DMS79 (cell line): ENCODE data around the gene RNASEH2B.

ENCODE experiments used
- DNase-seq: peaks from one replicate; lab custom pipeline; 2025; lab: John Stamatoyannopoulos, UW

The RNASEH2B gene

DNA sequence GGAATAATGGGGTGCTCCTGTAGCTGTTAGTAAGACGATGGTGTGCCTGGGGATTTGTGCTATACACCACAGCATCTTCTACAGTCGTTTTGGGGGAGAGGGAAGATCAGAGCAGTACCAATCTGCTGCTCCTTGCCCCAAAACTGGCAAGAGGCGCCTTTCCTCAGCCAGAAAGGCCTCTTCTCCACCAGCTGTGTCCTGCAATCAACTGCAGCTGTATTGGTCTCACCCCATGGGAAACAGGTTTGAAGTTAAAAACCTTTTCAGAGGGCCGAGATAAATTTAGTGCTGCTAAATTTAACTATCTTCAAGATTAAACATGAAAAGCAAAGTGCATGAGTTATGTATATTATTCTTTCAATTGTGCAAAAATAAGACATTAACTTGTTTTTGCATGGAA is 1.2 kb upstream of the RNASEH2B start:
- no peak for DNase-seq

DNA sequence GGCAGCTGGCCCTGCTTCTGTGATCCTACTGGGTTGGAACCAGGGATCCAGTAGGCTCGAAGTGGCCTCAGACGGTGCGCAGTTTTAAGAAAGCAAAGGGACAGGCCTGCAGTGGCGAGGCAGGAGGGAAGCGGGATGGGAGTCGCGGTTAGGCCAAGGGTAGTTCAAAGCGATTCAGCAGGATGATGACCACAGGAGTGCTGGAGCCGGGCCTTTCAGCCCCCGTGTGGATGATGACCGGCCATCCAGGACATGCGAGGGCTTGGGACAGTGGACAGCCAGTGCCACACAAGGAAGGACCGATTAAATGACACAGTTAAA is 854 bp downstream of the RNASEH2B start:
- no peak for DNase-seq

DNA sequence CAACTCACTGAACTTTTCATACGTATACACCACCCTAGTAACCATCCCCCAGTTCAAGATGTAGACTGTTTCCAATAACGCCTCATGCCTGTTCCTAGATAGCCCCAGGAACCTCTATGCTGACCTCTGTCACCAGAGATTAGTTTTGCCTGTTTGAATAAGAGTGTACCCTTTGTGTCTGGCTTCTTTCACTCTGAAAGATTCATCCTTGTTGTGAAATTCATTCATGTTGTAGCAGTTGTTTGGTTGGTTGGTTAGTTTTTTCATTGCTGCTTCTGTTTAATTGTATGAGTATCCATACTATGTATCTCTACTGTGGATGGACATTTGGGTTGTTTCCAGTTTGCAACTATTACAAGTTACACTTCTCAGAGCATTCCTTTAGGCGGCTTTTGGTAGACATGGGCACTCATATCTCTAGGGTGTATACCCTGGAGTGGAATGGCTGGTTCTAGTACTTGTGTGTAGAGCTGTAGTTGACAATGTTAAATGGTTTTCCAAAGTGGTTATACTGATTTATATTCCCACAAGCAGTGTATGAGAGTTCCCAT is 1.6 kb downstream of the RNASEH2B start:
- DNase-seq, result no peak

DNA sequence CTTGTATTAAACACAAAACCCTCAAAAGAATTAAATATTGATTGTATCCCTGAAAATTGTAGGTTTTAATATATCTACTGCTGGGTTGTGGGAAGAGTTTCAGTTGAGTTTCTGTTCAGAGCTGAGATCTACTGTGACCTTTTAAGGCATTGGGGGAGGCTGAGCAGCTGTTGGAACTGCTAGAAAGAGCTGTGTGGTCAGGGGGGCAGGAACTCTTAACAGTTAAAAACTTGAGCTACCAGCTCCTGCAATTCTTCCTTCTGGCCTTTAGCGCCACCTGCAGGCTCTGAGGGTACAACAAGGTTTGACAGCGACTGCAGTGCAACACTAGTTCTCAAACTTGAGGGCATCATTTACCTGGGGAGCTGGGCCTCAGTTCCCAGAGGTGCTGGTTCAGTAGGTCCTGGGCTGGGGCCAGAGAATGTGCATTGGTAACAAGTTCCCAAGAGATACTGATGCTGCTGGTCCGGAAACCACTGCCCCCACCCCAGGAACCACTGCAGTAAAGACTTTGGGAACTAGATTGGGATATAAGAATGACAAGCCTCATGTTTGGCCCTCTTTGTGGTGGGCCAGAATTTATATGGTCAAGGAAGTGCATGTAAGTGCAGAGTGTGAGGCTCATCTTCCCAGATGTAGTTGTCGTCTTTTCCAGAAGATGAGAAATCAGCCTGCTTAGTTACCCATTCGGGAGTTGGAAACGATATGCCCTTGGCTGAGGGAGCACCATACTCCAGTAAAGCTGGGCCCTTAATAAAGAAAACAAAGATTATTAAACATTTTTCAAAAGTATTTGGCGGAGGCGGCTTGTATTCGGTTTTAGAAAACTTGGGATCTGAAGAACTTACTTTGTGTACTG is 2.6 kb downstream of the RNASEH2B start:
- DNase-seq, result peak; percentile 56

DNA sequence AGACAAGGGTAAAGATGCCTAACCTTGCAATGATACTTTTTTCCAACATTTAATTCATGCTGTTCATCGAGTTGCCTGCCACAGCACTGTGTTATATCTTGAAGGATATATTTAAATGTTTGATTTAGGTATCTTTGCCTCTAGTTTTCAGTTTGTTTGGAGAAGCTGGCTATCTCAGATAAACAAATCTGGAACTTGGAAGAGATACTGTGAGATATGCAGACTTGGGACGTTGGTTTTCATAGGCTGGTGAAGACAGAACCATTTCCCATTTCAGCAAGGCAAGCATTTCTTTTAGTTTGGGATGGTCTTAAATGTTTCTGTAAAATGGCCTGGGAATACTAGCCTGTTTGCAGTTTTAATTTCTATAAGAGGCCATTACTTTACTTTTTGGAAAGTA is 3.3 kb downstream of the RNASEH2B start:
- DNase-seq, result no peak

DNA sequence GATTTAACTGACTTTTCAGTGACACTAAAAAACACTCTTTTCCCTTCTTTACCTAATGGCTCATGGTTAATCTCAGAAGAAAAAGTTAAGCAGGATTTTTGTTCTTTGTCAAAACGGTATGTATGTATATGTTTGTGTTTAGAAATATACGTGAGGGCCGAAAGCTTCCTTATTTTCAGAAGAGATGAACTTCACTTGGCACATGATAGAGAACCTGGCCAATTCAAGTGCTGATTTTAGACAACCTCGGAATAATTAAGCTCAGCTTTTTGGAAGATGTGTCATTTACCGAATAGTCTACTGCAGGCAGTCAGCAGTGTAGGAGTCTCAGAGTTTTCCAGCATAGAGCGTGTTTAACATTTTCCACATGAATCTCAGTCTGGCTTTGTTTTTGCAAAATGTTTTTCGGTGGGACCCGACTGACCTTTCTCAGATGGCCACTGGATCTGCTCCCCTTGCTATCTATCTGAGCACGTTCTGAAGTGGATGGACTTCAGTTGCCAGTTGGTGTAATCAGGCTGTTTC is 4.6 kb downstream of the RNASEH2B start:
- DNase-seq, result no peak

DNA sequence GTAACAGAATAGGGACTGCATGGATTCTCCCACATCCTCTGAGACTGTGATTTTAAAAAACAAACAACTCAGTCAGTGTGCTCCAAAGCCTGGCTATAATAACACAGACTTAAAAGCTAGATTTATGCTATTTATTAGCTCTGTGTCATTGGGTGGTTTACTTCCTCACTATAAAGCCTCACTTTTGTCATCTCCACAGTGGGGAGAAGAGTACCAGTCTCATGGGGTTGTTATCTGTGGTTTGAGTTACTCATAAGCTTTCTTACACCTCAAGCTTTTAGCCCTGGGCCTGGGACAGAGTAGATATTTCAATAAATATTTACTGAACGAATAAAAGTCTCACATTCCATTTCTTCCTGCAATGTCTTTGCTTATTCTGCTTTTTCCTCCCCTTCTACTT is 5.3 kb downstream of the RNASEH2B start:
- no peak for DNase-seq

DNA sequence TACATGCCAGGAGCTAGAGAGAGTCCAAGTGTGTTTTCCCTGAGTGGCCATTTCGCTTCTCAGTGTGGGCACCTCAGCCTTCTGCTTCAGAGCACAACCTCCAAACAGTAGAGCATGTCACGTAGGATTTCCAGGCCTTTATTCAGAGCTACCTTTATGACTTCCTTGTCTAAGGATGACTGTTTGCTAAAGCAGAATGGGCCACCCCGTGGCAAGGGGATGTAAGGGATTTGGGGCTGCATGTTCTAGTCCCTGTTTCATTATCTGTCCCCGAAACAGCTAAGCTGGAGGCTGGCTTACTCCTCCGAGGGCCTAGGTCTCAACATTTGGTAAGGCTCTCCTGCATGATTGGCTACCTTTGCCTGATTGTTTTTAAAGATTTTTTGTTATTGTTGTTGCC is 6.0 kb downstream of the RNASEH2B start:
- DNase-seq, result no peak

DNA sequence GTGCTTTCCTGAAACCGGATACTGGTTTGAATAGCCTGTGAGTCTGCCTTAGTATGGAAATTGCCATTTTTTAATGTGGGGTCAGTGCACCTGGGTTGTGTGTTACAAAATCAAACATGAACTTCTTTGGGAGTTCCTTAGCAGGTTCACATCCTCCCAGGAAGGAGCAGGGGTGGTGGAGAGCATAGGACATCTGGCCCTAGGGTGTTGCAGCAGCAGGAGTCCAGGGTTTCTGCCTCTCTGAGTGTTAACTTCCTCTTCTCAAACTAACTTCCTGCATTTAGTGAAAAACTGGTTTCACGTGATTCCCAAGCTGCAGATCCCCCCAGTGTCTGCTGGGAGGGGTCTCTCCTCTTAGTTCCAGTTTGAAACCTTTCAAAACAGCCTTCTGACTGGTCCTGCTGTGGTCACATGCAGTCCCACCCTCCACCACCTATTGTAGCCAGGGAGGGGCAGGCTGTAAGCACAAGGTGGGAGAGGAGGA is 7.2 kb downstream of the RNASEH2B start:
- no peak for DNase-seq

DNA sequence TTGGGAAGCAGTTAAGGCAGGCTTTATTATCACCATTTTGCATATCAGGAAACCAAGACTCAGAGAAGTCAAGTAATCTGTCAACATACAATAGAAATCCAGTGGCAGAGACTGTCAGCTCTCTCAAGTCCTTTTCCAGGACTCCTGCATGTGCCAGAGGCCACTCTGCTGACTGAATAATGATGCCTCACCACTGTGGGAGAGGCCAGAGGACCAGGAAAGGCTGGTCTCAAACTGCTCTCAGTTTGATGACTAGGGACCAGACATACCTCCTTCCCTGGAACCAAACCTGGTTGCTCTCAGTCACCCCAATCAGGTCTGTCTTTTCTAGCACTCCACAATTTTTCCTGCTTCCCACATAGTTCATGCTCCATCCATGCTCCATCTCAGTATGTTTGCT is 8.0 kb downstream of the RNASEH2B start:
- DNase-seq, result no peak

DNA sequence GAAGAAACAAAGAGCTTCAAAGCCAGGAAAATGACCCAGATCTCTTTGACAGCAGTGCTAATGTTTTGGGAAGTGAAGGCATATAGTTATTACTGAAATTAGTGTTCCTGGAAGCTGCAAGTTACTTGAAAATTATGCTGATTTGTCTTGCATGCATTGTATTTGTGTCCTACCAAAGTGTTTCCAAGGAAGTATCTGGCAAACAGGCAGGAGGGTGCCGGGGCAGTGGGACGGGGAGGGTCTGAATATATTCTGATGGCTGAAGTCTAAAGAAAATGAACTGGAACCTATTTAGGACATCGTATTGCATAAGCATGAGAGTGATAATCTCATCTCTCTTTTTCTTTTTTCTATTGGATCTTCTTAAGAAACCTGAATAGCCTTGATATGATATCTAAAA is 9.0 kb downstream of the RNASEH2B start:
- DNase-seq, result no peak

DNA sequence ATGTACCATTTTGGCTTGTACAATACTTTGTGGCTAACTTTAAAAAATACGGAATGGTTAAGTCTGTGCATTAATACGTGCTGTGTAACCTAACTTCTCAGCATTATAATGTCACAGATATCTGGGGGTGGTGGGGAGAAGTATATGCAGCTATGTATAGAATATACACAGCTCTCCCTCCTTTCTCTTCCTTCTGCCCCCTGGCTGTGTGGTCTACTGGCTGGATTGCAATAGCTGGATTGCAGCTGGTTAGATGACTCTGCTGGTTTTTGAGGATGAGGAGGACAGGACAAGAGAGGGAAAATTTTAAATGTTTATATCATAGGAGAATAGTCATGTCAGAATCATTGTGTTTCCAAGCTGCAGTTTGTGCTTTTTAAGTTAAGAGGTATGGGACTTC is 9.7 kb downstream of the RNASEH2B start:
- no peak for DNase-seq

DNA sequence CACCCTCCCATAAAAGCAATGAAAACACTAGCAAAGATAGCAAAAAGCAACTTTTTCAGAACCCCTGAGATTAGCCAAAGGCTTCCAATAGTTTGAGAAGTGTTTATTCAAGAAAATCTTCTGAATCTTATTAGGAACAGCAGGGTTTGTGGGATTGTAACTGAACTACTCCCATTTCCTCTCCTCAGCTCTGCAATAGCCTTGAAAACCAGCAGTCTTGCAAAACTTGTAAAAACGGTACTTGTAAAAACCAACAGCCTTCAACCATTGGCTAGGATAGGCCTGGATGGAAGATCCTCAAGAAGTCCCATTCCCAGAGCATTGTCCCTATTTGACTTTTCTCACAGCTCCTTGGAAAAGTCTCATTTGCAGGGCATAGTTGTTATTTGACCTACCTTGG is 12.1 kb downstream of the RNASEH2B start:
- DNase-seq, result no peak

DNA sequence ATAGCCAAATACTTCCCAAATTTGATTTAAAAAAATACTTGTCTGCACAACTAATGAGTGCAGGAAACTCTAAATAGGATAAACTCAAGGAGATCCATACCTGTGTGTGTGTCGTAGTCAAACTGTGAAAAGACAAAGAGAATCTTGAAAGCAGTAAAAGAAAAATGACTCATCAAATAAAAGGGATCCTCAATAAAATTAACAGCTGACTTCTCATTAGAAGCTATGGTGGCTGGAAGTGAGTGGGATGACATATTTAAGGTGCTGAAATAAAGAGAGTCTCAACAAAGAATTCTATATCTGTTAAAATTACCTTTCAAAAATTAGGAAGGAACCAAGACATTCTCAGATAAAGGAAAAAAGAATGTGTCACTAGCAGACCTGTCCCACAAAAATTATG is 13.7 kb downstream of the RNASEH2B start:
- no peak for DNase-seq

DNA sequence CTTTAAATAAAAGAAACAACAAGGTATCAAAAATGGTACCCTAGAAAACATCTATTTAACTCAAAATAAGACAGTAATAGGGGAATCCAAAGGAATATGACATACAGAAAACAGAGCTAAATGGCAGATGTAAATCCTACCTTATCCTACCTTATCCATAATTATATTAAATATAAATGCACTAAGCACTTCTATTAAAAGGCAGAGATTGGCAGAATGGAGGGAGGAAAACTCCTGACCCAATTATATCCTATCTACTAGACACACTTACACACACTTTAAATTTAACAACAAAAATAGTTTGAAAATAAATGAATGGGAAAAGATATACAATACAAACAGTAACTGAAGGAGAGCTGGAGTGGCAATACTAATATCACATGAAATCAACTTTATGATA is 14.4 kb downstream of the RNASEH2B start:
- no peak for DNase-seq

DNA sequence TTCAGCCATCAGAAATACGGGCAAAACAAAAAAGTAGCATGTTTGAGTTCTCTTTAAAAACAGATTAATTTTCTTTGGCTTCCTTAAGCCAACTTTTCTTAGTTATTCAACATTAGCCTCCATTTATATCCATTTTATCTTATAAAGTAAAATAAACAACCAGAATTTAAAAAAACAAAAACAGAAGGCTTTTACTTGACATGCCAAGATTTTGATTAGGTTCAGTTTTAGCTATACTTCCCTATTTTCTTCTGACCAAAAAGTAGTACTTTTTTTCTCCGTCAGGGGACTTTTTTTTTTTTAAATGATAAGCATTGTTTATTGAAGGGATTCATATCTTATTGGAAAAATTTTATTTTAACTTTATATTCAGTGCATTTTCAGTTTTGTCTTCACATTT is 18.1 kb downstream of the RNASEH2B start:
- no peak for DNase-seq

DNA sequence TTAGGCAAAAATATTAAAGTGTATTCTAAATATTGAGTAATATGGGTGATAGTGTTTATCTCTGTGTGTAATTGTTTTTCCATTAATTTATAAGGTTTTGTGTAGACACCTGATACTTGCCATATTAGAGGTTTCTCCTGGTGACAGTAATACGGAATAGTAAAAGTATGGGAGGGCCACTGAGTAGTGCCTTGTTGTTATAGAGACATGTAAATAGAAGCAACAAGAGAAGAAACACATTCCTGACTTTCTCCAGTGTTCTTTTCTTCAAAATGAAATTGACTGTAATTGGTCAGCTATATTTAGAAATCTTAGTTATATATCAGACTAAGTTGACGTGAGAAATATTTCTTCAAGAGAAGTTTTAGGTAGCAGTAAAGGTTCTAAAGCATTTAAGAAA is 18.5 kb downstream of the RNASEH2B start:
- no peak for DNase-seq

DNA sequence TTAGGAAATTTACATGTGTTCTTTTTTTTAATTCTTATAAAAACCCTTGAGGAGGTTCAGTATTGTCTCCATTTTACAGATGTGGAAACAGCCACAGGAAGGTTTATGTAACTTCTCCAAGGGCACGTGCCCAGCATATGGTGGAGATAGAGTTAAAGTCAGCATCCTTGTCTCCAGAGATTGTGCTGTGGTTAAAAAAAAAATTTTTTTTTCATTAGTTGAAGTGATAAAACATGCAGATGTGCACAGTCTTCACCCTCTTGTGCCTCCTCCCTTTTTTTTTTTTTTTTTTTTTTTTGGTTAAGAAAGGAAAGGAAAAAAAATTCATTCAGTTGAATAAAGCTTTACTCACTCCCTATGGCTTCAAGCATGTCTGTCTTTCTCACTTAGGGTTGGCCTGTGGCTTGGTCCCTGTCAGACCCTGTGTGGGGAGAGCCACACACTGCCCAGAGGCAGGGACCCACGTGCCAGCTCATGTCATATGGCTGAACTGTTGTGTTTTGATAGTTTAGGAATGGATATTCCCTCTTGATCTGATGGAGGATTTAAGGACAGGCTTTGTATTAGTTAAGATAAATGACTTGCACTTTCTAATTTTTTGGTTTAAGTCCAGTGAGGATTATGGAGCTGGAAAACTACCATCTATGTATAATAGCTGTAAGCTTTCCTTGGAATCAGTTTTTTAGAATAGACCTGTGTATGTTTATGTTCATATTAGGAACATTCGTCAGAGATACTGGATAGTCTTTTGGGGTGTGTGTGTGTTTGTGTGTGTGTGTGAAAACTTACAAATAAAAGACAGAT is 19.3 kb downstream of the RNASEH2B start:
- no peak for DNase-seq

DNA sequence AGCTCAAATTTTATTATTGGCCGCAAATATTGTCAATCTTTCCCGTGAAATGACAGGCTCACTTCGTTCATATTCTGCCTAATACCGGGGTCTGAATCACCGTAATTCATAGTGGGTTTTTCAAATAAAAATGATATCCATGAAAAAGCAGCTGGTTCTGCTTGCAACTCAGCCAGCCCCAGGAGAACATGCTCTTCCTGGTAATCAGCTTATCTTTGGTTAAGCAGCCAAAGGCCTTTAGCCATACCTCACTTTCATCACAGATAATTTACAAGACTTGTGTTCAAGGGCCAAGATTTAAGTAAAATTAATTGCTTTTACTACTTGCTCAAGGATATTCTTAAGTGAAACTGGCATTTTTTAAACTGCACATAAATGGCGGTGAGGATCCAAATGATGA is 22.5 kb downstream of the RNASEH2B start:
- no peak for DNase-seq

DNA sequence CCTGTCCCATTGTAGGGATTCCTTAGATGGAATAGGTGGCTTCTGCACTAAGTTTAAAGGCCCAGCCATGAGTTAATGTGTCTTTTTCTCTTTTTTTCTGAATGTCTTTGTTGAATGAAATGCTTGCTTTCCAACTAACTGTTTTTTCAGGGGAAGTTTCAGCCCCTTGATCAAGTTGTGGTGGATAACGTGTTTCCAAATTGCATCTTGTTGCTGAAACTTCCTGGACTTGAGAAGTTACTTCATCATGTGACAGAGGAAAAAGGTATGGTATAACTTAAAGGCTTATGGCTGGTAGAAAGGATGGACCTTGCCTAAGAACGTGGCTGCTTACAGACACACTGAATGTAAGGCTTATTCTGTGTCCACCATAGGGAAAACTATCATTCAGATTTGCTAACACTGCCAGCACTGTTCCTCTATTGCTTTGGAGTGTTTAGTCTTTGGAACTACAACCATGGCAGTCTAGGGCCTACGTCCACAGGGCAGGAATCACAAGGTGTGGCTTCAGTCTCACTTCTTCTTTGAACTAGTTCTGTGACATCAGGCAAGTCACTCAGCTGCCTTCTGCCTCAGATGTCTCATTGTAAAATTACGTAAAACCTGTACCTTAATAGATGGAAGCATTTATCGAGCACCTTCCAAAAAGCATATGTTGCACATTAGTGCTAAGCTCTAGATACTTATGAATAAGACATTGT is 25.3 kb downstream of the RNASEH2B start:
- no peak for DNase-seq

DNA sequence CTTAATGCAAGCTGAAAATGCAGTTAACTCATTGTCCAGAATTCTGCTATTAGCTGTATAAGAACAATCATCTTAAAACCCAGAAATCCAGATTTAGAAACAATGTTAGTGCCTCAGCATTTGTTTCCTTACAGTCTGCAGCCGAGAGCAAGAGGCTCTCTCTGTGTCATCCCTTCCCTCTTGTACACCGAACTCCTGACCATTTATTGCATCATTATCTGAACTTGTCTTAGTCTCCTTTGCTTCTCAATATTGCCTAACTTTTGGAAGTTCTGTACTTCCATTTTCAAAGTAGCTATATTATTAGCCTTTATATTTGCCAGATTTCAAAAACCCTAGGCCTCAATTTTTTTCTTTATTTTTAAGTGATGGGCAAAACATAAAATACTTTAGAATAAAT is 27.1 kb downstream of the RNASEH2B start:
- DNase-seq, result no peak

DNA sequence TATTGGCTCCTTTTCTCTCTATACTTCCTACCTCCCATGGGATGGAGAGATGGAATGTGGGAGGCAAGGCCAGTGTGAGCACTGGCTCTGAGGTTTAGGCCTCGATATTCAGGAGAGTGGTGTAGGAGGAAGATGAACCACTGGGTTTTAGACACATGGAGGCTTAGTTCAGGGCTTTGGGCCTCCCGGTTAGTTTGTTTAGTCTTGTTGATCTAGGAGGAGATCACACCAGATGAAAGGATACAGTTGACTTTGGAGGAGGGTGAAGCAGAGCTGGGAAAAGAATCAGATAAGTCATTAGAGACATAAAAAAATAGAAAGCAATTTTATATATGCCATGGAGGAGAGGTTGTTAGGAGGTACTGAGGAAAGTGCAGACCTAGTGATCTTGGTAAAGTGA is 30.9 kb downstream of the RNASEH2B start:
- DNase-seq, result no peak
